HFFc6 (cell line): ENCODE measurements around the gene AGXT. TPM values are rescaled to one million over a fixed set of nuclear protein-coding genes. Genes with fewer than 3 reads are reported as not detected.

ENCODE experiments used
- DNase-seq: peaks from one replicate; pipeline ENCODE4 v3.0.0-alpha.2; 2018
- H3K27ac Mint-ChIP-seq: 2 replicates; pipeline ENCODE4 v1.8.0; 2020; ENCODE audit warnings: mild to moderate bottlenecking, mixed read lengths
- H3K27me3 Mint-ChIP-seq: 2 replicates; pipeline ENCODE4 v1.8.0; 2021; ENCODE audit warnings: mild to moderate bottlenecking, moderate library complexity, mixed read lengths; ENCODE audit not compliant: insufficient read depth
- H3K36me3 Mint-ChIP-seq: 2 replicates; pipeline ENCODE4 v1.8.0; 2021; ENCODE audit warnings: low read depth, mixed read lengths
- H3K4me1 Mint-ChIP-seq: 2 replicates; pipeline ENCODE4 v1.8.0; 2020; ENCODE audit warnings: low read depth, mixed read lengths
- H3K4me3 Mint-ChIP-seq: 2 replicates; pipeline ENCODE4 v1.8.0; 2020; ENCODE audit warnings: mild to moderate bottlenecking, moderate library complexity, mixed read lengths
- H3K9me3 Mint-ChIP-seq: 2 replicates; pipeline ENCODE4 v1.8.0; 2020; ENCODE audit warnings: mild to moderate bottlenecking, mixed read lengths
- total RNA-seq, 6 experiments: library from RNA; stranded (reverse); fragmentation: NEBNext Ultra II Directional; extraction: Animal tissue kit (Norgen Biotek cat#: 25700); gene quantifications; 2 replicates in 1 of 6; 3 replicates in 5 of 6; pipeline ENCODE4 v1.2.3, GENCODE V29; 2021
- TF ChIP-seq, protein P1 (sequence below): fragments of 200-600 bp; sonication (generic); IDR thresholded peaks from 2 replicates; pipeline ENCODE4 v1.5.0; 2021; ENCODE audit warnings: antibody characterized with exemption, mild to moderate bottlenecking

Gene AGXT
- total RNA-seq, 6 experiments from 2014 or later: not detected

DNA sequence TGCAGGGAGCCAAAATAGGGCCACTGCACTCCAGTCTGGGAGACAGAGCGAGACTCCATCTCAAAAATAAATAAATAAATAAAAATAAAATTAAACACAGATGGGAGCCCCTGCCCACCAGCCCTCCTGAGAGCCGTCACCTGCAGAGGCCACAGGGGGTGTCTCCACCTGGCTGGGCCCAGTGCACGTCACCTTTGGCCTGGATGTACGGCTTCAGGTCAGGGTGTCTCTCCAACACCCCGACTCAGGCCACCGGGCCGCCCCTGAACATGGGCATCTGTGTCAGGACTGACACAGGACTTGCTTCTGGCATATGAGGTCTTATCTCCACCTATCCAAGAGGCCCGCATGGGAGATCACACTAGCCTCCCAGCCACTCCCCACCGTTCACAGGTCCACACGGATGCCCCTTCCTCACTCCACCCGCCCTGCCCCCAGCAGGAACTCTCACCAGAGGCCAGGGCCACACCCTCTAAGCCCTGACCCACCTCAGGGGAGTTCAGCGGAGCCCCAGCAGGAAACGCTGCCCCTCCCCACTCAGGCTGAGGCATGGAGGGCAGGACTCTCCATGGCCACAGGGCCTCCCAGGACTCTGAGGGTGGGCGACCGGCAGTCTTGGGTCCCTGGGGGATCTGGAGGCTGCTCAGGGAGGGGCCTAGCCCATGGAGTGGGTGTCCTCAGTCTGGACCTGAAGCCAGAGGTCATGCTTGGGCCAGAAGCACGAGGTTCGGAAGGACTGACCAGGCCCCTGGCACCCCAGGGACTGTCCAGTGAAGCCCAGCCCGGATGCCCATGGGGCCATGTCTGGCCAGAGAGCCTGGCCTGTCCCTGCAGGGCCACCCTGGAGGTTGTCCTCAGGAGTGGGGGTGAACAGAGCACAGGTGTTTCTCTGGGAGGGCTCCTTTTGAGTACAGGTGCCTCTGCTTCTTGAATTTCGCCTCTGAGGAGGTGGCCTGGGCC, 35.9 kb downstream of the AGXT start:
- no peak for DNase-seq
- TF ChIP-seq, protein P1, sequence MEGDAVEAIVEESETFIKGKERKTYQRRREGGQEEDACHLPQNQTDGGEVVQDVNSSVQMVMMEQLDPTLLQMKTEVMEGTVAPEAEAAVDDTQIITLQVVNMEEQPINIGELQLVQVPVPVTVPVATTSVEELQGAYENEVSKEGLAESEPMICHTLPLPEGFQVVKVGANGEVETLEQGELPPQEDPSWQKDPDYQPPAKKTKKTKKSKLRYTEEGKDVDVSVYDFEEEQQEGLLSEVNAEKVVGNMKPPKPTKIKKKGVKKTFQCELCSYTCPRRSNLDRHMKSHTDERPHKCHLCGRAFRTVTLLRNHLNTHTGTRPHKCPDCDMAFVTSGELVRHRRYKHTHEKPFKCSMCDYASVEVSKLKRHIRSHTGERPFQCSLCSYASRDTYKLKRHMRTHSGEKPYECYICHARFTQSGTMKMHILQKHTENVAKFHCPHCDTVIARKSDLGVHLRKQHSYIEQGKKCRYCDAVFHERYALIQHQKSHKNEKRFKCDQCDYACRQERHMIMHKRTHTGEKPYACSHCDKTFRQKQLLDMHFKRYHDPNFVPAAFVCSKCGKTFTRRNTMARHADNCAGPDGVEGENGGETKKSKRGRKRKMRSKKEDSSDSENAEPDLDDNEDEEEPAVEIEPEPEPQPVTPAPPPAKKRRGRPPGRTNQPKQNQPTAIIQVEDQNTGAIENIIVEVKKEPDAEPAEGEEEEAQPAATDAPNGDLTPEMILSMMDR: no peak
- Mint-ChIP-seq H3K4me3 (no peak overlapping the region), H3K9me3 (no peaks in the 10 kb centered on the region), H3K27me3 (peaks cover 23% of the 10 kb centered on the region), H3K4me1 (no peaks in the 10 kb centered on the region), H3K36me3 (no peaks in the 10 kb centered on the region), H3K27ac (no peak overlapping the region)

DNA sequence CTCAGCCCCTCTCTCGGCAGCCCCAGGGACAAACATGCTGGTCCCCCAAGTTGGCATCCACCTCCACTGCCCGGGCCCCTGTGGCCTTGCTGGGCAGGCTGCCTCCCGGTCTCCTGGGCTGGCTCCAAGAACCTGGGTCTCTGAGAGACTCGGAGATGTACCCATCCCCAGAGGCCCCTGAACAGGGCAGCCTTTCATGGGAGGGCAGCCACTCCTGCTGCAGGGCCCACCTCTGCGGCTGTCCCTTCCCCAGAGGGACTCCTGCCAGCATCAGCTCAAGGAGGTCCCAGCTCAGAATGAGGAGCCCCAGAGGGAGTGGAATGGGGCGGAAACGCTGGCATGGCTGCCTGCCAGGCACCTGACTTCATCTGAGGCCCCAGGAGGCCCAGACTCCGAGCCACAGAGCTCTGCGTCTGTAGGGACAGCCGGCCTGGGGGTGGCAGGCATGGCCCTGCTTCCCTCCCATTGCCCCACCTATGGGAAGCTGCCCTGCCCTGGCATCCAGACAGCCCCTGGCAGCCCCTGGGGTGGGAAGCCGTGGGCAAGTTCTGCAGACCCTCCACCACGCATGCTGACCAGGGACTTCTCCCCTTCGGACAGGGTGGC, 36.7 kb downstream of the AGXT start:
- peaks cover under 1% of the 10 kb centered on the region for H3K4me1 Mint-ChIP-seq
- TF ChIP-seq, protein P1: no peak
- no peaks in the 10 kb centered on the region for H3K36me3 Mint-ChIP-seq
- H3K9me3 Mint-ChIP-seq: no peaks in the 10 kb centered on the region
- DNase-seq: no peak
- H3K27ac Mint-ChIP-seq: no peak overlapping the region
- H3K27me3 Mint-ChIP-seq: peaks cover 26% of the 10 kb centered on the region
- H3K4me3 Mint-ChIP-seq: no peak overlapping the region

DNA sequence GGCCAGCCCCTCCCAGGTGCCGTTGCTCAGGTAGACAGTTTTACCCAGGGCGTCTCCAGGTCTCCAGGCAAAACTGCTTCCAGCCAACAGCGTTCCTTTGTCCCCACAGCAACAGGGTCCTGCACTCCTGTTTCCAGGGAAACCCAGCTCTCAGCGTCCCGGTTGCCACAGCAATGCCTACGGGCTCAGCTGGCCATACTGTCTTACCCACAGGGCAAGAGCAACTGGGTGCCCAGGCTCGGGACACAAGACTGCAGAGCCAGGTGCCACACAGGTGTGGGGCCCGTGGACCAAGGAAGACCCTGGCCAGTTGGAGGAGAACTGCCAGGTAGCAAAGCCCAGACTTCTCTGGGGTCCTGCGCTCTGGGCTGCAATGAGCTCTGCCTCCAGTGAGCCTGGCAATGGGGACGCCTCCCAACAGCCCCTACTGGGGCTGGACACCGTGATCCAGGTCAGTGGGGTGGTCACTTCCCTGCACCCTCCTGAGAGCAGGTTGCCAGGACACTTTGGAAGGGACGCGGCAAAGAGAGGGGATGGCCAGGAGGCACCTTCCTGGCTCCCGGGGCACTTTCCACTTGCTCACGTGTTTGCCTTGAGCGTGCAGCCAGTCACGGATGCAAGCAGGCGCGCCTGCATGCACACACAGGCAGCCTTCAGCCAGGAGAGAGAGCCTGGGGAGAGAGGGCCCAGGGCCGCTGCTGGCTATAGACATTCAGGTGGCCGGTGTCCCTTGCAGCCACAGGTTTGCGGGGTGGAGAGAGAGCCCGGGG, 37.7 kb downstream of the AGXT start, which contains the start of gene CROCC2:
TSS of gene CROCC2 (plus strand) at position 196 of the 770 bp plus-strand sequence. CDS start at position 374, 178 bp downstream.
- H3K27ac Mint-ChIP-seq: no peak within 1 kb of the TSS
- H3K4me3 Mint-ChIP-seq: no peak within 1 kb of the TSS
- H3K27me3 Mint-ChIP-seq: peaks cover 26% of the 10 kb centered on the region

DNA sequence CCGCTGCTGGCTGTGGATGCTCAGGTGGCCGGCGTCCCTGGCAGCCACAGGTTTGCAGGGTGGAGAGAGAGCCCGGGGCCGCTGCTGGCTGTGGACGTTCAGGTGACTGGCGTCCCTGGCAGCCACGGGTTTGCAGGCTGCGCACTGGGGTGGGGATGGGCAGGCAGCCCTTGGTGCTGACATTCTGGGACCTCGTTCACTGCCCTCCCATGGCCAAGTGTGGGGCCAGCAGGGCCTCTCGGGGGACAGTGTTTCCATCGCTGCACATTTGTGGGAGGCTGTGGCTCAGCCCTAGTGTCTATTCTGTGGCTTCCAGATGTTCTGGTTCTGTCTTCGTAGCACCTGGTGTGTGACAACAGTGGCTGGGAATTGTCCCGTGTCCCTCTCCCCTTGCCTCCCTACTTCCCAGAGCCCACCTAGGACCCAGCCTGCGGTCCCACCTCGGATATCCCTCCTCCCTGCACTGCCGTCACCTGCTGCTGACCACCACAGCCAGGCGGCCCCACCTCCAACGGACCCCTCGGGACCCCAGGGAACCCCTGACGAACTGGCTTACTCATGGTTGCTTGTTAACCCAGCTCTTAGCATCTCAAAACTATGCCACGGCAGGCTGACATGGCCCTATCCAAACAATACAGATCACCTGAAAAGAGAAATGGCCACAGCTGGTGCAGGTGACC, 38.4 kb downstream of the AGXT start:
- H3K4me3 Mint-ChIP-seq: no peak overlapping the region
- no peaks in the 10 kb centered on the region for H3K36me3 Mint-ChIP-seq
- peaks cover 22% of the 10 kb centered on the region for H3K27me3 Mint-ChIP-seq
- no peak overlapping the region for H3K27ac Mint-ChIP-seq
- DNase-seq: no peak
- peaks cover 15% of the 10 kb centered on the region for H3K4me1 Mint-ChIP-seq
- no peaks in the 10 kb centered on the region for H3K9me3 Mint-ChIP-seq
- TF ChIP-seq, protein P1: no peak

More for the DNA sequence above, 37.7 kb downstream of the AGXT start, which contains the start of gene CROCC2:
- TF ChIP-seq, protein P1: no peak
- no peaks in the 10 kb centered on the region for H3K36me3 Mint-ChIP-seq
- no peaks in the 10 kb centered on the region for H3K9me3 Mint-ChIP-seq
- H3K4me1 Mint-ChIP-seq: peaks cover 7% of the 10 kb centered on the region
- no peak for DNase-seq
